IPS-18c (cell line): Measurements from ENCODE around the gene KDM2A.

ENCODE experiments used
- H3K4me3 ChIP-seq: 2 replicates; pipeline ENCODE4 v1.7.0; 2013; ENCODE audit warnings: low read depth, mild to moderate bottlenecking, low read length, moderate library complexity; ENCODE audit not compliant: insufficient read depth
- H3K9me3 ChIP-seq: one replicate; pipeline ENCODE4 v1.6.1; 2013; ENCODE audit warnings: mild to moderate bottlenecking, low read length, moderate library complexity; ENCODE audit not compliant: control insufficient read depth, insufficient read depth

The KDM2A gene

DNA sequence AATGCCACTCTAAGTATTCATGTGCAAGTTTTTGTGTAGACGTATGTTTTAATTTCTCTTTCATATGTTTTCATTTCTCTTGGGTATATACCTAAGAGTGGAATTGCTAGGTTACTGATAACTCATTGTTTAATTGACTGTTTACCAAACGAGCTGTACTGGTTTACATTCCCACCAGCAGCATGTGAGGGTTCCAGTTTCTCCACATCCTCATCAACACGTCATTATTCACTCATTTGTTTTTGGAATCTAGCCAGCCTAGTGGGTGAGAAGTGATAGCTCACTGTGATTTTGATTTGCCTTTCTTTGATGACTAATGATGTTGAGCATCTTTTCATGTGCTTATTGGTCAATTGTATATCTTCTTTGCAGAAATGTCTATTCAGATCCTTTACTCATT, 174.0 kb downstream of the KDM2A start:
- Histone ChIP-seq H3K9me3 (peaks cover 2% of the 10 kb centered on the region), H3K4me3 (no peak overlapping the region)

DNA sequence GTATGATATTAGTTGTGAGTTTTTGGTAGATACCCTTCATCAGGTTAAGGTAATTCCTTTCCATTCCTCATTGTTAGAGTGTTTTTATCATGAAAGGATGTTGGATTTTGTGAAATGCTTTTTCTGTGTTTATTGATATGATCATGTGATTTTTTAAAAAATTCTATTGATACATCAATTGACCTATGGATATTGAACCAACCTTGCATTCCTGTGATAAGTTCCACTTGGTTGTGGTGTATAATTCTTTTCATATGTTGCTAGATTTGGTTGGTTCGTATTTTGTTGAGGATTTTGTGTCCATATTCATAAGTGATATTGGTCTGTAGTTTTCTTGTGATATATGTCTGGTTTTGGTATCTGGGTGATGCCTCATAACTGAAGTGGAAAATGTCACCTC, 176.8 kb downstream of the KDM2A start:
- H3K9me3 ChIP-seq: peaks cover 2% of the 10 kb centered on the region
- no peak overlapping the region for H3K4me3 ChIP-seq

DNA sequence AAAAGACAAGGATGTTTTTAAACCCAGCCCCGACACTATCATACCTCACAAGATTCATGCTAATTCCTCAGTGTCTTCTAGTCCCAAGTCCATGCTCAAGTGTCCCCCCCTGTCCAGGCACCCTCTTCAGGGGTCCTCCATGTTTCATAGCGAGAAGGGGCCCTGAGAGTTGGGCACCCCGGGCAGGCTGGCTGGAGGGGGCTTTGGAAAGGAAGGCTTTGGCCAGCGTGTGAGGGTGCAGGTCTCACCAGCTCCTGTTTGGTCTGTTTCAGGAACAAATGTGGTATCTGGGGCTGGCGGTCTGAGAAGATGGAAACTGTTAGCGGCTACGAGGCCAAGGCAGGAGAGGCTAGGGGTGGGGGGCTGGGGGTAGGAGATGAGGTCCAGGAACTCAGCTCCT, 179.7 kb downstream of the KDM2A start:
- H3K4me3 ChIP-seq: no peak overlapping the region
- H3K9me3 ChIP-seq: peaks cover 2% of the 10 kb centered on the region

DNA sequence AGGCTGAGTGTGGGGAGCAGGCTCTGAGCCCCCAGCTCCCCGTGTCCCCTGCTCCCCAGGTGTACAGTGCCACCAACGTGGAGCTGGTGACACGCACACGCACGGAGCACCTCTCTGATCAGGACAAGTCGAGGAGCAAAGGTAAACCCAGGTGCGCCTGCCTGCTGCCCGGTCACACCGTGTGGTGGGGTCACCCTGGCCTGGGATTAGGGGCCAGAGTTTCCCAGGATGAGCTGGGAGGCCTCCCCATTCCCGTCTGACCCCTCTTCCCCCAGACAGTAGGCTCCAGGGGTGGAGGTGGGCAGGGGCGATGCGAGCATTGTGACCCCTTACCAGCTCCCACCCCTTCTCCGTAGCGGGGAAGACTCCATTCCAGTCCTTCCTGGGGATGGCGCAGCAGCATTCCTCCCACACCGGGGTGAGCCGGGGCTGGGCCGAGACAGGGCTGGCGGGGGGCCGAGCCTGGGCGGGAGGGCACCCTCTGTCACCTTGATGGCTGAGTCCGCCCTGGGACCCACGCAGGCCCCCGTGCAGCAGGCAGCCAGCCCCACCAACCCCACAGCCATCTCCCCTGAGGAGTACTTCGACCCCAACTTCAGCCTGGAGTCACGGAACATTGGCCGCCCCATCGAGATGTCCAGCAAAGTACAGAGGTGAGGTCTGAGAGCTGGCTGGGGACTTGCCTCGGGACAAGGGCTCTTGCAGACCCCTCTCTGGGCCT, 180.6 kb downstream of the KDM2A start:
- Histone ChIP-seq H3K9me3 (peaks cover 2% of the 10 kb centered on the region), H3K4me3 (no peak overlapping the region)

DNA sequence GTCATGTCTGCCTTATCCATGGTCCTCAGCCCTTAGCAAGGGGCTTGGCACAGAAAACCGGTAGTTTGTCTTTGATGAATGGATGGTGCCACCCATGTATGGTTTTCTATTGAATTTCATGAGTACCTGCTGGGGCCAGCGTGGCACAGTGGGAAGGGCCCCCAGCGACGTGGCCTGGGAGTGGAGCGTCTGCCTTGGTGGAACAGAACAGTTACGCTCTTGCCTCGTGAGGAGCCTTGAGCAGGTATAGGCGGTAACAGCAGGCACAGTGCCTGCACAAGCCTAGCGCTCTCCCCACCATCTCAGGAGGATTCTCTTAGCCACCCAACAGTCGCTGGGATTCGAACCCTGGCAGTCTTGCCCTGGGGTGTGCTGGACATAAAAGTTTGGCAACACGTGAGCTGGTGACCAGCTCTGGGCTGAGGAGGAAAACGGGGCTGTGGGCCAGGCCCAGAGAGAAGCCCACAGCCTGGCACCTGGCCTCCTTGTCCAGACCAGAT, 181.2 kb downstream of the KDM2A start:
- H3K4me3 ChIP-seq: no peak overlapping the region
- H3K9me3 ChIP-seq: peaks cover 2% of the 10 kb centered on the region

DNA sequence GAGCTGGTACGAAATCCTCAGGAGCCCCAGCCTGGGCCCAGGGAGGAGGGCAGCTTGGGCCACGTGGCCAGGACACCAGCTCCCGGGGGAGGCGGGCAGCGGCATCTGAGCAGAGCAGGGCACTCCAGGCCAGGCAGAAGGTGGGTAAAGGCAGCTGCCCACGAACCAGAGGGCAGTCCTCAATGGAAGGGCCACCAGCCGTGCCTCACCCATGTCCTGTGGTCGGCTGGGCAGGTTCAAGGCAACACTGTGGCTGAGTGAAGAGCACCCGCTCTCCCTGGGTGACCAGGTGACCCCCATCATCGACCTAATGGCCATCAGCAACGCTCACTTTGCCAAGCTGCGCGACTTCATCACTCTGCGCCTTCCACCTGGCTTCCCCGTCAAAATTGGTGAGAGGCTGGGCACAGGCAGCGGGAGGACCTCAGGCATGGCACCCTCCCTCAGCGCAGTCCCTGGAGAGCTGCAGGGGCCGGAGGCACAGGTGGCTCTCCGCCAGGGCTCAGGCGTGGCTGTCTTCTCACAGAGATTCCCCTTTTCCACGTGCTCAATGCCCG, 181.8 kb downstream of the KDM2A start:
- H3K4me3 ChIP-seq: no peak overlapping the region
- H3K9me3 ChIP-seq: peaks cover 2% of the 10 kb centered on the region

DNA sequence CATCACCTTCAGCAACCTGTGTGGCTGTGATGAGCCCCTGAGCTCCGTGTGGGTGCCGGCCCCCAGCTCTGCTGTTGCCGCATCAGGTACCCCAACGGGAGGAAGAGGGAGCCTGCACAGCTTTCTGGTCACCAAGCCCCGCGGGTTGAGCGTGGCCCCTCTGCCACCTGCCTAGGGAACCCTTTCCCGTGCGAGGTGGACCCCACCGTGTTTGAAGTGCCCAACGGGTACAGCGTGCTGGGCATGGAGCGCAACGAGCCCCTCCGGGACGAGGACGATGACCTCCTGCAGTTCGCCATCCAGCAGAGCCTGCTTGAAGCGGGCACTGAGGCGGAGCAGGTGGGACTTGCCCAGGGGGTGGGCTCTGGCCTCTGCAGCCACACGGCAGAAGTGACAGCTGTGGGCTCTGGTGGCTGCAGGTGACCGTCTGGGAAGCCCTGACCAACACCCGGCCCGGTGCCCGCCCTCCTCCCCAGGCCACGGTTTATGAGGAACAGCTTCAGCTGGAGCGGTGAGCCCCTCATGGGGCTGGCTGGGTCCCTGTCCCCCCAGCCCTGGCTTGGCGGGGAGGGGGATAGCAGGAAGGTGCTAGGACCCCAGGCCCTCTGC, 182.4 kb downstream of the KDM2A start:
- H3K4me3 ChIP-seq: no peak overlapping the region
- H3K9me3 ChIP-seq: peaks cover 2% of the 10 kb centered on the region

DNA sequence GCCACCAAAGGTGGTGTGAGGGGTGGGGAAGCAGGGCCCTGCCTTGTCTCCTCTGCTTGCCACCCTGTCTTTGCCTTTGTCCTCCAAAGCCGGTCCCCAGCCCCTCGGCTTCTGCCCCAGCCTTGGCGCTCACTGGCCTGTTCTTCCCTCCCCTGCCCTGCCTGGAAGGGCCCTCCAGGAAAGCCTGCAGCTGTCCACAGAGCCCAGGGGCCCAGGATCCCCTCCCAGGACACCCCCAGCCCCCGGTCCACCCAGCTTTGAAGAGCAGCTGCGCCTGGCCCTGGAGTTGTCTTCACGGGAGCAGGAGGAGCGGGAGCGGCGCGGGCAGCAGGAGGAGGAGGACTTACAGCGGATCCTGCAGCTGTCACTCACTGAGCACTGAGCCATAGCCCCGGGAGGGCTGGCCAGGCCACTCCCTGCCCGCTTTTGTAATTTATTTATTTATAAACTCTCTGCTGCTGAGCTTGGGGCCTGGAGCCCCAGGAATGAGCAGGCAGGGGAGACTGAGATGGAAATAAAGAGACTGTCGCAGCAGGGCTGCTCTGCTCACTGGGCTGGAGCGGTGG, 183.0 kb downstream of the KDM2A start:
- no peaks in the 10 kb centered on the region for H3K9me3 ChIP-seq
- H3K4me3 ChIP-seq: peak overlapping the region; percentile 82

DNA sequence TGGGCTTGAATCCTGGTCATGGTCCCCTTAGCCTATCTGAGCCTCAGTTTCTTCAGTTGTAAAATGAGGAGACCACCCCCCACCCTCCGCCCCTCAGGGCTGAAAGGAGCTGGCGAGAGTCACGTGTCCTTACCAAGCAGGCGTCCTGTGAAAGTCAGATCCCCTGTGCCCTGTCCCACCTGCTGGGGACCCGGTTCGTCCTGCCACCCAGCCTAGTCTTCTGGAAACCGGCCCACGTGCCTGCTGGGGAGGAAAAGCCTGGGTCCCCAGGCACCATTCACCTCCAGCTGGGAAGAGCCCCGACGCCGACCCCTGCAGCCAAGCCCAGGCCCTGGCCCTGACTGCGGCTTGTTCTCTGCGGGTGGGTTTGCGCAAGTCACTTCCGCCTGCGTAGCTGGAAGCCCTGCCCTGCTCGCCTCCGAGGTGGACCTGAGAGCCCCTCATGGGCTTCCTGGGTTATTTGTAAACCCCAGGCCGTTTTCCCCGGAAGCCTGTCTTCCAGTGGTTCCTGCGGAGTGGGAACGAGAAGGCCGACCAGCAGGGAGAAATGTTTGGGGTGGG, 183.6 kb downstream of the KDM2A start:
- H3K4me3 ChIP-seq: peak overlapping the region; percentile 82
- H3K9me3 ChIP-seq: no peaks in the 10 kb centered on the region

DNA sequence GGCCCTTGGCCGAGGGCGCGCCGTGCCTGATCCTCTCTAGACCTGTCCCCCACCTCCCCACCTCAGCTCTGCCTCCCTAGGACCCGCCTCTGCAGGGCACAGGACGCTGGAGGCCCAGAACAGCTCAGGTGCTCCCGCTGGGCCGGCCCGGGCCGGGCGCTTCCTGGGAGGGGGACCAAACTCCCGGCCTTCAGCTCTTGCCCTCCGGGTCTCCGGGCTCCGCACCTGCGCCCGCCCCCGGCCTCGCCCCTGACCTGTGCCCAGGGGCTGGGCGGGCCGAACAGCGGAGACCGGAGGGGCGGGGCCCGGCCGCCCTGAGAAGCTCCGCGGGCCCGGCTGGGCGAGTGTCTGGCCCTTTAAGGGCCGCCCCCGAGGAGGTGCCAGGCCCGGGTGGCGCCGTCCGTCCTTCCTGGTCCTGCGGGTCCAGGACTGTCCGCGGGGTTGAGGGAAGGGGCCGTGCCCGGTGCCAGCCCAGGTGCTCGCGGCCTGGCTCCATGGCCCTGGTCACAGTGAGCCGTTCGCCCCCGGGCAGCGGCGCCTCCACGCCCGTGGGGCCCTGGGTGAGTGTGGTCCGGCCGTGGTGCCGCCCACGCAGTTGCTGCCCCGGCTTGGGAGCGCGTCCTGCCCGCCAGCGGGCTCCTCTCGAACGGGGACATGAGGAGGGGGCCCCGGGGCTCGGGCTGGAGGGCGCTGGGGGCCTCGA, 184.2 kb downstream of the KDM2A start, which contains the start of gene SSH3:
Gene SSH3 (plus strand): TSS at position 399 of the 703 bp plus-strand sequence. CDS start 96 bp downstream, at position 495.
- peak within 1 kb of the TSS; percentile 82 for H3K4me3 ChIP-seq
- H3K9me3 ChIP-seq: no peaks in the 10 kb centered on the region

DNA sequence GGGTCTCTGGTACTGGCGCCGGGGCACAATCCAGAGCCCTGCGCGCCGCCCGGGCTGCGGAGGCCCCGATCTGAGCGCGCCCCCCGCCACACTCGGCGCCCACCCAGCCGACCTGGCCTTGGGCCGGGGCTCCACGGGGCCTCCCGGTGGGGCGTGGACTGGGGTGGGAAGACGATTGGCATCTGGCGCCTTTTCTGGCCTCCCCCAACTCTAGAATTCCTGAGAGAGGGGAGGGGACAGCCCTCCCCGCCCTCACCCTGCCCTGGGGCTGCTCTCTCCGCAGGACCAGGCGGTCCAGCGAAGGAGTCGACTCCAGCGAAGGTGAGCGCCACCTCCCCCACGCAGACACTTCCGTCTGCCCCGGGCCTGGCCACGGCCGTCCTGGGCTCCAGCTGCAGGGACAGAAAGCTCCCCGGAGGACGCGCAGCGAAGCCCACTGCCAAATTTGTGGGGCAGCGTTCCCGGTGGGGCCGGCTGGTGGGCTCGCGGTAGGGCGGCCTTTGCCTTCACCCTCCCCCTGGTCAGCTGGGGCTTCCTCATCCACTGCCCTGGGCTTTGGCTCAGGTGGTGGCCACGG, 184.9 kb downstream of the KDM2A start:
- Histone ChIP-seq H3K9me3 (no peaks in the 10 kb centered on the region), H3K4me3 (peak overlapping the region; percentile 82)

DNA sequence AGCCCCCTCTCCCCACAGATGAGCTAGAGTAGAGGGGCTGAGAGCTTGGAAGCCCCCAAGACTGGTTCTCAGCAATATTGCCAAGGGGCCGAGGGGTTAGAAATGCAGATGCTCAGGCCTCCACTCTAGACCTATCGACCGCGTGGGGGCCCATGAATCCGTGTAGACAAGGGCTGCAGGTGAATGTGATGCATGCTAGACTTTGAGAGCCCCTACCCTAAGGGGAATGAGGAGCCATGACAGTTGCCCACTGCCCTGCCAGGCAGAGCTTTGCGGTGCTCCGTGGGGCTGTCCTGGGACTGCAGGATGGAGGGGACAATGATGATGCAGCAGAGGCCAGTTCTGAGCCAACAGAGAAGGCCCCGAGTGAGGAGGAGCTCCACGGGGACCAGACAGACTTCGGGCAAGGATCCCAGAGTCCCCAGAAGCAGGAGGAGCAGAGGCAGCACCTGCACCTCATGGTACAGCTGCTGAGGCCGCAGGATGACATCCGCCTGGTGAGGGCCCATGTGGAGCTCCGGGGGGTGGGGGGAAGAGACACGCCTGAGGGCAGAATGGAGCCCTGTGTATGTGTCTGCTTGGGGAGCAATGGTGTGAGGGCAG, 185.5 kb downstream of the KDM2A start:
- H3K9me3 ChIP-seq: no peaks in the 10 kb centered on the region
- H3K4me3 ChIP-seq: peak overlapping the region; percentile 82

DNA sequence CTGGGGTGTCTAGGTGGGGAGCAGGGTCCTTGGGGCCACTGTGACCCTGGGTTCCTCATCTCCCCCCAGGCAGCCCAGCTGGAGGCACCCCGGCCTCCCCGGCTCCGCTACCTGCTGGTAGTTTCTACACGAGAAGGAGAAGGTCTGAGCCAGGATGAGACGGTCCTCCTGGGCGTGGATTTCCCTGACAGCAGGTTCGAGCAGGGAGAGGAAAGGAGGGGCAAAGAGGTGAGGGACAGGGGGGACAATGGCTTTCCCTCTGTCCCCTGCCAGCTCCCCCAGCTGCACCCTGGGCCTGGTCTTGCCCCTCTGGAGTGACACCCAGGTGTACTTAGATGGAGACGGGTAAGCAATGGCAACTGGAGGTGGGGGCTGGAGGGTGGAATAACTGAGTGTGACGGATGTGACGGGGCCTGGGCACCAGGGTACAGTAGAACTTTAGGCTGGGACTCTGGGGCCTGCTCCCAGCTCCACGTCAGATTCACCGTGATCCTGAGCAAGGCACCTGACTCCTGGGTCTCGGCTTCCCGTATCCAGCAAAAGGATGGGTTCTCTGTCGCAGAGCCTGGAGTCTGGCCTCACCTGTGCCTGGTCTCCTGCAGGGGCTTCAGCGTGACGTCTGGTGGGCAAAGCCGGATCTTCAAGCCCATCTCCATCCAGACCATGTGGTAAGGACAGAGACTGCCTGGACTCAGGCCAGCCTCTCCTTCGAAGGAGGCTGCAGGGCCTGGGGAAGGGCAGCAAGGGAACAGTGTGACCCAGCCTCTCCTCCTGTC, 187.9 kb downstream of the KDM2A start:
- Histone ChIP-seq H3K4me3 (no peak overlapping the region), H3K9me3 (no peaks in the 10 kb centered on the region)

DNA sequence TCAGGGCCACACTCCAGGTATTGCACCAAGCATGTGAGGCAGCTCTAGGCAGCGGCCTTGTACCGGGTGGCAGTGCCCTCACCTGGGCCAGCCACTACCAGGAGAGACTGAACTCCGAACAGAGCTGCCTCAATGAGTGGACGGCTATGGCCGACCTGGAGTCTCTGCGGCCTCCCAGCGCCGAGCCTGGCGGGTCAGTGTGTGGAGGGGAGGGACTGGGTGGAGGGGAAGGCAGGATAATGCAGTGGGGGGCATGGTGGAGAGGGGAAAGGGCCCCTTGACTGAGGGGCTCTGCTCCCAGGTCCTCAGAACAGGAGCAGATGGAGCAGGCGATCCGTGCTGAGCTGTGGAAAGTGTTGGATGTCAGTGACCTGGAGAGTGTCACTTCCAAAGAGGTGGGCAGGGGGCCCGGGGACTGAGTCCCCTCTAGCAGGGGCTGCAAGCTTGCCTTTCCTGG, 188.5 kb downstream of the KDM2A start:
- no peak overlapping the region for H3K4me3 ChIP-seq
- H3K9me3 ChIP-seq: no peaks in the 10 kb centered on the region
